H1 (cell line): Measurements from ENCODE around the gene ADGRG1.

Experiments
- BRCA1 ChIP-seq: IDR thresholded peaks from 2 replicates; pipeline ENCODE4 v1.6.1; 2012; ENCODE audit warnings: low read depth, low read length, improper control_type of control experiment
- JUN ChIP-seq: IDR thresholded peaks from 2 replicates; pipeline ENCODE4 v1.6.1; 2011; ENCODE audit warnings: low read depth, mild to moderate bottlenecking, improper control_type of control experiment, low read length
- POLR2A ChIP-seq, 2 experiments: IDR thresholded peaks; 1 replicate in 1 of 2; 2 replicates in 1 of 2; pipeline ENCODE4 v1.6.1; 2011; ENCODE audit warnings: low read depth in 2 of 2, low read length in 2 of 2, mild to moderate bottlenecking in 2 of 2; ENCODE audit errors: control extremely low read depth in 1 of 2
- POLR2AphosphoS5 ChIP-seq: IDR thresholded peaks from 2 replicates; pipeline ENCODE4 v1.6.1; 2011; ENCODE audit warnings: low read depth, low read length
- YY1 ChIP-seq: IDR thresholded peaks from 2 replicates; pipeline ENCODE4 v1.6.1; 2011; ENCODE audit warnings: low read depth, mild to moderate bottlenecking, low read length
- TF ChIP-seq, protein P1 (sequence below), 3 experiments: IDR thresholded peaks; 1 replicate in 2 of 3; 2 replicates in 1 of 3; pipeline versions ENCODE4 v1.5.1 to v1.6.1; 2011; ENCODE audit warnings: low read length in 3 of 3, mild to moderate bottlenecking in 3 of 3, inconsistent platforms in 2 of 3, low read depth in 1 of 3, moderate library complexity in 1 of 3; ENCODE audit not compliant: insufficient read depth in 1 of 3; ENCODE audit errors: control extremely low read depth in 1 of 3

DNA sequence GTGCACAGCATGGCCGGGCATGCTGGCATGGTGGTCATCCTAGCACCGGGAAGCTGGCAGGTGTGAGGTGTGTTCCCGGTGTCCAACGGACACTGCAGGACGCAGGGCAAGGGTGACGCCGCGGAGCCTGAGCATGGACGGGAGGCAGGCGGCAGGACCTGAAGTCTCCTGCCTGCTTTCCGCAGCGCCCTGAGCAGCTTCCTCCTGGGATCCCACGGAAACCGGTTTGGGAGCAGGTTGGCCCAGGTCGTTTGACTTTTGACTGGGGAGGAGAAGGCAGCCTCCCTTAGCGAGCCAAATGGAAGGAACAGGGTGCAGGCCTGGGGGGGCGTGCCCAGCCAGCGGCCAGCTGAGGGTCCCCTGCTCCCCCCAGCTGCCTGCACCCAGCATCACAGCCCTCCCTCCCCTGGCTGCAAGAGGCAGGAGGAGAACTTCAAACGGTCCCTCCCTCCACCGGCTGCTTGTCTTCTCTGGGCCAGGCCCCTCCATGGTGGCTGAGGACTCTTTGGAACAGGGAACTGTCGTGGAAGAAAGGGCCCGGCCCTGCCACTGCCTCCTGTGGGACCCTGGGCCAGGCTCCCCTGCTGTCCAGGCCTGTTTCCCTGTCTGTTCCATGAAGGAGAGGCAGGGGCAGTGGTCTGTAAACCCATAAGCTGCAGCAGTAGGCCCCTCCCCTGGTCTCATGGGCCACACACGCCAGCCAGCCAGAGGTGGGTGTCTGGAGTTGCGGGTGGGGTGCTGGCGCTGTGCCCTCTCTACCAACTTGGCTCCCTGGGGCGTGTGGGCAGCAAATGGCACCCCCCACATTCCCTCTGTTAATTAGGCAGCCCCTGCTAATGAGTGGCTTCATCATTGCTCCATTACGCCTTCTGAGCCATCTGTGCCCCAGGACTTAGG lies 7.8 kb upstream of the ADGRG1 start:
- TF ChIP-seq POLR2A (IDR thresholded peaks at IDR 0.05; ENCODE audit: control extremely low read depth in 1 of 2, low read depth in 2 of 2, low read length in 2 of 2) = no peak
- TF ChIP-seq BRCA1 = no peak
- no peak for TF ChIP-seq YY1
- TF ChIP-seq, protein P1, sequence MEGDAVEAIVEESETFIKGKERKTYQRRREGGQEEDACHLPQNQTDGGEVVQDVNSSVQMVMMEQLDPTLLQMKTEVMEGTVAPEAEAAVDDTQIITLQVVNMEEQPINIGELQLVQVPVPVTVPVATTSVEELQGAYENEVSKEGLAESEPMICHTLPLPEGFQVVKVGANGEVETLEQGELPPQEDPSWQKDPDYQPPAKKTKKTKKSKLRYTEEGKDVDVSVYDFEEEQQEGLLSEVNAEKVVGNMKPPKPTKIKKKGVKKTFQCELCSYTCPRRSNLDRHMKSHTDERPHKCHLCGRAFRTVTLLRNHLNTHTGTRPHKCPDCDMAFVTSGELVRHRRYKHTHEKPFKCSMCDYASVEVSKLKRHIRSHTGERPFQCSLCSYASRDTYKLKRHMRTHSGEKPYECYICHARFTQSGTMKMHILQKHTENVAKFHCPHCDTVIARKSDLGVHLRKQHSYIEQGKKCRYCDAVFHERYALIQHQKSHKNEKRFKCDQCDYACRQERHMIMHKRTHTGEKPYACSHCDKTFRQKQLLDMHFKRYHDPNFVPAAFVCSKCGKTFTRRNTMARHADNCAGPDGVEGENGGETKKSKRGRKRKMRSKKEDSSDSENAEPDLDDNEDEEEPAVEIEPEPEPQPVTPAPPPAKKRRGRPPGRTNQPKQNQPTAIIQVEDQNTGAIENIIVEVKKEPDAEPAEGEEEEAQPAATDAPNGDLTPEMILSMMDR (IDR thresholded peaks at IDR 0.05; ENCODE audit: control extremely low read depth in 1 of 3, insufficient read depth in 1 of 3, low read depth in 1 of 3, low read length in 3 of 3) = no peak
- no peak for TF ChIP-seq POLR2AphosphoS5
- no peak for TF ChIP-seq JUN
